CD4-positive, alpha-beta T cell treated with Interleukin-21 for 1 hour (primary cell): Measurements from ENCODE around the gene CDH16.
"Not testable (repeated sequence)": the region's sequence is repeated elsewhere in the genome, so short reads cannot be mapped to it uniquely, and the experiment has no call there.

ENCODE experiments used
- DNase-seq: peaks from one replicate; pipeline ENCODE4 v3.0.0-alpha.2; 2020

The CDH16 gene

GRCh38 chr16:66910175-66910940 is 8.3 kb downstream of the CDH16 start:
- DNase-seq, result no peak

- no peak for DNase-seq
Observed at GRCh38 chr16:66908762-66909559, 9.7 kb downstream of the CDH16 start.

- DNase-seq, result no peak
Observed at GRCh38 chr16:66908116-66908515, 10.6 kb downstream of the CDH16 start.

- no peak for DNase-seq
Observed at GRCh38 chr16:66906916-66907836, 11.5 kb downstream of the CDH16 start.

GRCh38 chr16:66905633-66906539 is 12.8 kb downstream of the CDH16 start:
- peak; percentile 40 for DNase-seq

GRCh38 chr16:66904846-66905632 is 13.6 kb downstream of the CDH16 start:
- no peak for DNase-seq

- no peak for DNase-seq
Observed at GRCh38 chr16:66904428-66904845, 14.2 kb downstream of the CDH16 start.

- no peak for DNase-seq
Observed at GRCh38 chr16:66903544-66904427, 14.9 kb downstream of the CDH16 start.

- DNase-seq, result no peak
Observed at GRCh38 chr16:66902648-66903543, 15.8 kb downstream of the CDH16 start.

GRCh38 chr16:66901626-66902025 is 17.1 kb downstream of the CDH16 start:
- DNase-seq, result no peak

GRCh38 chr16:66900721-66901441 is 17.8 kb downstream of the CDH16 start:
- no peak for DNase-seq

- no peak for DNase-seq
Observed at GRCh38 chr16:66899945-66900710, 18.6 kb downstream of the CDH16 start.

GRCh38 chr16:66899310-66899944 is 19.3 kb downstream of the CDH16 start:
- DNase-seq, result no peak

- no peak for DNase-seq
Observed at GRCh38 chr16:66898933-66899309, 19.8 kb downstream of the CDH16 start.

- no peak for DNase-seq
Observed at GRCh38 chr16:66898207-66898606, 20.5 kb downstream of the CDH16 start.

- not testable (repeated sequence) for DNase-seq
Observed at GRCh38 chr16:66896682-66897081, 22.0 kb downstream of the CDH16 start.

GRCh38 chr16:66895999-66896398 is 22.7 kb downstream of the CDH16 start:
- no peak for DNase-seq
